ENCODE measurements around the gene WNT3A.
"Not testable (repeated sequence)": the region's sequence is repeated elsewhere in the genome, so short reads cannot be mapped to it uniquely, and the experiment has no call there.

GRCh38 chr1:227970076-227970995, 36.5 kb upstream of the WNT3A start:
- TF ChIP-seq, protein P1, sequence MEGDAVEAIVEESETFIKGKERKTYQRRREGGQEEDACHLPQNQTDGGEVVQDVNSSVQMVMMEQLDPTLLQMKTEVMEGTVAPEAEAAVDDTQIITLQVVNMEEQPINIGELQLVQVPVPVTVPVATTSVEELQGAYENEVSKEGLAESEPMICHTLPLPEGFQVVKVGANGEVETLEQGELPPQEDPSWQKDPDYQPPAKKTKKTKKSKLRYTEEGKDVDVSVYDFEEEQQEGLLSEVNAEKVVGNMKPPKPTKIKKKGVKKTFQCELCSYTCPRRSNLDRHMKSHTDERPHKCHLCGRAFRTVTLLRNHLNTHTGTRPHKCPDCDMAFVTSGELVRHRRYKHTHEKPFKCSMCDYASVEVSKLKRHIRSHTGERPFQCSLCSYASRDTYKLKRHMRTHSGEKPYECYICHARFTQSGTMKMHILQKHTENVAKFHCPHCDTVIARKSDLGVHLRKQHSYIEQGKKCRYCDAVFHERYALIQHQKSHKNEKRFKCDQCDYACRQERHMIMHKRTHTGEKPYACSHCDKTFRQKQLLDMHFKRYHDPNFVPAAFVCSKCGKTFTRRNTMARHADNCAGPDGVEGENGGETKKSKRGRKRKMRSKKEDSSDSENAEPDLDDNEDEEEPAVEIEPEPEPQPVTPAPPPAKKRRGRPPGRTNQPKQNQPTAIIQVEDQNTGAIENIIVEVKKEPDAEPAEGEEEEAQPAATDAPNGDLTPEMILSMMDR (conservative IDR thresholded peaks at IDR 0.05): not testable (repeated sequence)
- not testable (repeated sequence) for TF ChIP-seq EZH2 (IDR thresholded peaks at IDR 0.05; ENCODE audit: low read depth)
